ENCODE data around the gene UBE2E2. TPM values are rescaled to one million over a fixed set of nuclear protein-coding genes. Genes with fewer than 3 reads are reported as not detected.

UBE2E2 gene
- total RNA-seq (10 to 100 TPM; 32.8 to 87.5 TPM), polyA plus RNA-seq (10 to 100 TPM; 21.5 to 25.3 TPM)
- long read RNA-seq, donor 1, partial matches to known transcripts = 65 of 65 reads
- long read RNA-seq, donor 1, other reads (novel, unspliced or antisense) = 0 of 65 reads
- long read RNA-seq, donor 2, partial matches to known transcripts = 8 of 8 reads
- long read RNA-seq, donor 2, other reads (novel, unspliced or antisense) = 0 of 8 reads
- long read RNA-seq, donor 3, partial matches to known transcripts = 8 of 8 reads
- long read RNA-seq, donor 3, other reads (novel, unspliced or antisense) = 0 of 8 reads
- long read RNA-seq, donor 4, partial matches to known transcripts = 7 of 7 reads
- long read RNA-seq, donor 4, other reads (novel, unspliced or antisense) = 0 of 7 reads
- long read RNA-seq, donor 5, partial matches to known transcripts = 24 of 24 reads
- long read RNA-seq, donor 5, other reads (novel, unspliced or antisense) = 0 of 24 reads

GRCh38 chr3:23202921-23203707 is at the start of gene UBE2E2:
Gene UBE2E2, plus strand, starts transcription at chr3:23203327.
- Histone ChIP-seq H3K9ac (ENCODE audit: insufficient read depth in 1 of 2, low read length in 2 of 2) (peak within 1 kb of the TSS; percentile 65 to 83), H3K9me3 (ENCODE audit: control insufficient read depth in 4 of 4, insufficient read depth in 3 of 4, low read length in 3 of 4) (no peaks in the 10 kb centered on the region), H3K4me1 (ENCODE audit: control insufficient read depth in 5 of 5, insufficient read depth in 5 of 5, low read length in 5 of 5) (peaks cover 0 to 8% (median 7%) of the 10 kb centered on the region in 5 donors), H3K4me3 (peak within 1 kb of the TSS; percentile 95), H3K36me3 (ENCODE audit: control insufficient read depth in 4 of 4, insufficient read depth in 4 of 4, low read length in 4 of 4) (peaks cover 0 to 3% (median 0%) of the 10 kb centered on the region in 4 donors), H3K27ac (ENCODE audit: low read depth in 1 of 2, low read length in 1 of 2) (peak within 1 kb of the TSS; percentile 90 to 93), H3K27me3 (ENCODE audit: control insufficient read depth in 3 of 3, insufficient read depth in 3 of 3, low read length in 2 of 3) (peaks cover 0 to 2% (median 0%) of the 10 kb centered on the region in 3 donors)
- ATAC-seq (ENCODE audit: insufficient read depth, low FRiP score) (peak; percentile 93), DNase-seq (peak; percentile 79 to 90 (median 80))
- WGBS, 2 donors = 1% methylated on average over 27 to 100 of the region's 101 CpGs
- no peak for TF ChIP-seq CTCF (IDR thresholded peaks at IDR 0.05; ENCODE audit: control extremely low read depth, extremely low read depth)

- WGBS, 2 donors = 87 to 92% methylated on average over 1 of the region's 1 CpG
- ATAC-seq (ENCODE audit: insufficient read depth, low FRiP score) = no peak
- Histone ChIP-seq H3K9me3 (ENCODE audit: control insufficient read depth in 4 of 4, insufficient read depth in 3 of 4, low read length in 3 of 4) (peaks cover 0 to 5% (median 2%) of the 10 kb centered on the region in 4 donors), H3K27ac (ENCODE audit: low read depth in 1 of 2, low read length in 1 of 2) (no peak overlapping the region), H3K36me3 (ENCODE audit: control insufficient read depth in 4 of 4, insufficient read depth in 4 of 4, low read length in 4 of 4) (no peaks in the 10 kb centered on the region), H3K9ac (ENCODE audit: insufficient read depth in 1 of 2, low read length in 2 of 2) (no peak overlapping the region), H3K4me1 (ENCODE audit: control insufficient read depth in 5 of 5, insufficient read depth in 5 of 5, low read length in 5 of 5) (peaks cover 0 to 7% (median 0%) of the 10 kb centered on the region in 5 donors), H3K27me3 (ENCODE audit: control insufficient read depth in 3 of 3, insufficient read depth in 3 of 3, low read length in 2 of 3) (no peaks in the 10 kb centered on the region), H3K4me3 (no peak overlapping the region)
- TF ChIP-seq CTCF (IDR thresholded peaks at IDR 0.05; ENCODE audit: control extremely low read depth, extremely low read depth) = no peak
- DNase-seq = no peak
These were observed 49.7 kb upstream of the UBE2E2 start for GRCh38 chr3:23153436-23153835.

- ATAC-seq (ENCODE audit: insufficient read depth, low FRiP score) (no peak), DNase-seq (peak in 2 of 3 donors; percentile 6 to 15)
- peaks cover 0 to 7% (median 2%) of the 10 kb centered on the region in 5 donors for H3K4me1 ChIP-seq (ENCODE audit: control insufficient read depth in 5 of 5, insufficient read depth in 5 of 5, low read length in 5 of 5)
- no peak overlapping the region for H3K9ac ChIP-seq (ENCODE audit: insufficient read depth in 1 of 2, low read length in 2 of 2)
- H3K27me3 ChIP-seq (ENCODE audit: control insufficient read depth in 3 of 3, insufficient read depth in 3 of 3, low read length in 2 of 3) = no peaks in the 10 kb centered on the region
- WGBS, 2 donors = 55 to 76% methylated on average over 3 of the region's 3 CpGs
- TF ChIP-seq CTCF (IDR thresholded peaks at IDR 0.05; ENCODE audit: control extremely low read depth, extremely low read depth) = no peak
- H3K27ac ChIP-seq (ENCODE audit: low read depth in 1 of 2, low read length in 1 of 2) = no peak overlapping the region
- peaks cover 0 to 5% (median 1%) of the 10 kb centered on the region in 4 donors for H3K9me3 ChIP-seq (ENCODE audit: control insufficient read depth in 4 of 4, insufficient read depth in 3 of 4, low read length in 3 of 4)
- no peak overlapping the region for H3K4me3 ChIP-seq
- H3K36me3 ChIP-seq (ENCODE audit: control insufficient read depth in 4 of 4, insufficient read depth in 4 of 4, low read length in 4 of 4) = no peaks in the 10 kb centered on the region
These were observed 45.8 kb upstream of the UBE2E2 start for GRCh38 chr3:23157331-23157730.

Data from lung (tissue), 16 donors.